Measurements from ENCODE around the gene GRIK1.

GRIK1 gene

DNA sequence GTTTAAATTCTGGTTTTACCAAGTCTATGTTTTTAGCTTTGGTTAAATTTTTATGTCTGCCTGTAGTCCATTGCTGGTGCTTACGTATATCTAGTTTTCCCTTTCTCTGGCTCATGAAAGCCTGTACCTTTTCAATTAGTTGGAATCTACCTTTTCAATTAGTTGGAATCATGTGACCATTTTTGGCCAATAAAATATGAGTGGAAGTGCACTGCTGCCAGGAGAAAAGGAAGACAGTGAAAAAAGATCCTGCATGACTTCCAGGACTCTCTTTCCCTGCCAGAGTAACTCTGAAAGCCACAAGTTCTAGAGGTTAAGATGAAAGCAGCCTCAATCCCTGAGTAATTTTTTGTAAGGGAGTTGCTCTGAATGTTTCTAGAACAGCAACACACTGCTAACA lies 2.2 kb upstream of the GRIK1 start:
- H3K4me3 ChIP-seq (ENCODE audit: low read depth, low read length): no peak overlapping the region
- TF ChIP-seq, protein P1, sequence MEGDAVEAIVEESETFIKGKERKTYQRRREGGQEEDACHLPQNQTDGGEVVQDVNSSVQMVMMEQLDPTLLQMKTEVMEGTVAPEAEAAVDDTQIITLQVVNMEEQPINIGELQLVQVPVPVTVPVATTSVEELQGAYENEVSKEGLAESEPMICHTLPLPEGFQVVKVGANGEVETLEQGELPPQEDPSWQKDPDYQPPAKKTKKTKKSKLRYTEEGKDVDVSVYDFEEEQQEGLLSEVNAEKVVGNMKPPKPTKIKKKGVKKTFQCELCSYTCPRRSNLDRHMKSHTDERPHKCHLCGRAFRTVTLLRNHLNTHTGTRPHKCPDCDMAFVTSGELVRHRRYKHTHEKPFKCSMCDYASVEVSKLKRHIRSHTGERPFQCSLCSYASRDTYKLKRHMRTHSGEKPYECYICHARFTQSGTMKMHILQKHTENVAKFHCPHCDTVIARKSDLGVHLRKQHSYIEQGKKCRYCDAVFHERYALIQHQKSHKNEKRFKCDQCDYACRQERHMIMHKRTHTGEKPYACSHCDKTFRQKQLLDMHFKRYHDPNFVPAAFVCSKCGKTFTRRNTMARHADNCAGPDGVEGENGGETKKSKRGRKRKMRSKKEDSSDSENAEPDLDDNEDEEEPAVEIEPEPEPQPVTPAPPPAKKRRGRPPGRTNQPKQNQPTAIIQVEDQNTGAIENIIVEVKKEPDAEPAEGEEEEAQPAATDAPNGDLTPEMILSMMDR (IDR thresholded peaks at IDR 0.05; ENCODE audit: borderline replicate concordance, insufficient read depth, low read depth, low read length): no peak

DNA sequence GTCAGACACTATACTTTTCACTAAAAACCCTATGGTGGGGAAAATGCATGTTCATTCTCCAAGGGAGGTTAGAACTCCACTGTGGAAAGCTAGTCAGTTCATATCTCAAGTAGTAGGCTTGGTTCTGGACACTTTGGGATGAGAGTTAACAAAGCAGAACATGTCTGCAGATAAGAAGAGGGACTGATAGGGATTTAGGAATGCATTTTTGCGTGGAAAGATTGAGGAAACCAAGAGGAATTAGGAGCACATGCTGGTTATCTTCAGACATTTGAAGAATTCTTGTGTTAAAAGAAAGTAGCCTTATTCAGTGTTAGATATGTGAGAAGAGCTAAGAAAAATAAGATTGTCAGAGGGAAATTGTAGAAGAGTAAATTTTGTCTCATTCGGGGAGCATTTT lies 1.2 kb upstream of the GRIK1 start:
- TF ChIP-seq, protein P1 (IDR thresholded peaks at IDR 0.05; ENCODE audit: borderline replicate concordance, insufficient read depth, low read depth, low read length): no peak
- H3K4me3 ChIP-seq (ENCODE audit: low read depth, low read length): no peak overlapping the region

DNA sequence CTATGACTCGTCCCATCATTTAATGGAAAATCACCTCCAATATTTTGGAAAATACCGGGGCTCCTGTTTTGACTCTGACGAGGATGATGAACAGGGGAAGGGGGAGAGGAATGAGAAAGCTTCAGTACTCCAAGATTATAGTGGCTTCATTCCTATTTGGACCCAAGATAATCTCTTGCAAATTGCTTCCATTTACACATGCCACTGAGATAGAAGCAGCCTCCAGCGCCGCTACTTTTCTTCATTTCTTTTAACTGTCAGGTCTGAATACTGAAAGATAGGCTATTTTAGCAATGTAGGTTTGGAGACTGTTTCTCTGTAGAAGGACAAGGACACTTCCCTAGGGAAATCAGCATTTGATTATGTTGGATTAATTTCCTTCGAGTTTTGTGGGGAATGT lies 565 bp upstream of the GRIK1 start:
- H3K4me3 ChIP-seq (ENCODE audit: low read depth, low read length): no peak overlapping the region
- TF ChIP-seq, protein P1 (IDR thresholded peaks at IDR 0.05; ENCODE audit: borderline replicate concordance, insufficient read depth, low read depth, low read length): no peak

DNA sequence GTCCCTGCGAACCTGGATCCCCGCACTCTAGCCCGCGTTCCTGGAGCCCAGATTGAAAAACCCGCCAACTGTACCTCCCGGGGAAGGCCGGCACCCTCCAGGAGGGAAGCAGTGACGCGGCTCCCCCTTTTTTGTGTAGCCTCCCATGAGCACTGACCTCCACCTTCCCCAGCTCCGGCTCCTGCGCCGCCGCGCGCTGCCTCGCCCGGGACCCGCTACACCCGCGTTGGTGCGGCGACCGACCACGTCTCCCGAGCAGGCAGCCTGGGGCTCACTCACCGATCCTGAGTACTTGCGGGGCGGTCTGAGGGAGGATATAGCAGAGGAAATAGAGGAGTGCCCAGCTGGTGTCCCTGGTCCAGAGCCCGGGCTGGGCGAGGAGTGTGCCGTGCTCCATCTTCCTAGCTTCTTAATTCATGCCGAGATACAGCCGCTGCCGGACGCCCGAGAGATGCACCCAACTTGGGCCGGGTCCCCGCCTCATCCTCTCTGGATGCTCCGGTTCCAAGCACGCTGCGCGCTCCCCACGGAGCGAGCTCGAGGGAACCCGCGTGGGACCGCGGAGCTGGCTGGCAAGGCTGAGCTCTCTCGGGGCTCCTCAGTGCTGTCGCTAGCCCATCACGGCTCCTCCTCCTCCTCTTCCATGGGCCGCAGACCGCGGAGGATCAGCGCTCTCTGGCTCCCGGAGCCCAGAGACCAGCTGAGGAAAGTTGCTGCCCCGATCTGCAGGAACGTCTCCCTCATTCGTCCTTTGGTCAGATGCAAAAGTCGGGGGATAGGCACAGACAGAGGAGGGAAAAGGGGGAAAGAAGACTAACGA lies 482 bp downstream of the GRIK1 start:
- no peak overlapping the region for H3K4me3 ChIP-seq (ENCODE audit: low read depth, low read length)
- TF ChIP-seq, protein P1 (IDR thresholded peaks at IDR 0.05; ENCODE audit: borderline replicate concordance, insufficient read depth, low read depth, low read length): no peak

DNA sequence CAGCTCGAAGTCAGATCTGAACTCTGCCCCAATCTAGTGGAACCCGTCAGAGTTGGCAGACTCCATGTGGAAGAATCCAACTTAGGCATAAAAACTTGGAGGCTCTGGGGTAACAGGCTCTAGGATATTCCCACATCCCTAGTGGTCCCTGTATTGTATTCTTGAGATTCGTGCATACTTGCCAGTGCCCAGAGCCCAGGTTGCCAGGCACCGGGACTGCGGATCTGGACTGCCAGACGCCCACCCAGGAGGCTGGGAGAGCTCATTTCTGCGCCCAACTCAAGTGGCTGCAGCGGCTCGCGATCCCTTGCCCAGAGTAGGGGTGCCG lies 1.1 kb downstream of the GRIK1 start:
- H3K4me3 ChIP-seq (ENCODE audit: low read depth, low read length): no peak overlapping the region

DNA sequence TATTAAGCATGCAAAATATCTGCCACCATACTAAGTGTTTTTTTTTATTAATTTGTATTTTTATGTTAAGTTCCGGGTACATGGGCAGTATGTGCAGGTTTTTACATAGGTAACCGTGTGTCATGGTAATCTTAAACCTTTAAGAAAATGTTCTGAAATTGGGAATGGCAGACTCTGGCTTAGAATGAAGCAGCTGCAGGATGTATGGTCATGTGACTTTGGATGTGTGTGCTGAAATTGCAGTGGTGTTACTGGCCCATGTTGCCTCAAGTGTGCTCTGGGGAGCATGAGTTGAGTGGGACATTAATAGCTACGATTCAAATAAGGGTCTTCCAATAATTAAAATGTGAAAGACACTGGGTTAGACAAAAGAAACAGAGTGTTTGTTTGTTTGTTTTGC lies 6.7 kb downstream of the GRIK1 start:
- H3K4me3 ChIP-seq (ENCODE audit: low read depth, low read length): no peak overlapping the region
- TF ChIP-seq, protein P1 (IDR thresholded peaks at IDR 0.05; ENCODE audit: borderline replicate concordance, insufficient read depth, low read depth, low read length): no peak

More for the DNA sequence above, 1.1 kb downstream of the GRIK1 start:
- TF ChIP-seq, protein P1 (IDR thresholded peaks at IDR 0.05; ENCODE audit: borderline replicate concordance, insufficient read depth, low read depth, low read length): no peak

DNA sequence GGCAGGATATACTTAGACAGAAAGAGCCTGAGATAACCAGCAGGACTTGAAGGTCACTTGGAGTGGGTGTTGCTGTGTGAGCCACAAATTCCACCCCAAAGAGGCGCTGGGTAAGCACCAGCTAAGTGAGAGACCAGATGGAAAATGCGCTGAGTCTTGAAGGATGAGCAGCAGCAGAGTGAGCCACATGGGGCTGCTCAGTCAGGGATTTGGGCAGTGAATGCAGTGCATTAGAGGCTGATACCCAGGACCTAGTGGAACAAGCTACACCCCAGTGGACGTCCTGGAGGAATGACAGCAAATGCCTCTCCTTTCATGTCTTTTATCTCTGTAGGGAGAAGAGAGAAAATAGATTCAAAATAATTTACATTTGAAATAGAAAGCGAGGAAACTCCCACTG lies 11.3 kb downstream of the GRIK1 start:
- TF ChIP-seq, protein P1 (IDR thresholded peaks at IDR 0.05; ENCODE audit: borderline replicate concordance, insufficient read depth, low read depth, low read length): no peak
- H3K4me3 ChIP-seq (ENCODE audit: low read depth, low read length): no peak overlapping the region

All from GM12875 (cell line).